B cell (primary cell): ENCODE data around the gene DVL2. TPM values are rescaled to one million over a fixed set of nuclear protein-coding genes. Genes with fewer than 3 reads are reported as not detected.

Experiments
- ATAC-seq: fragments of 200-7000 bp; cut with Tn5 transposase; one replicate; pipeline ENCODE4 v1.10.0; 2021; ENCODE audit warnings: low read depth, mild to moderate bottlenecking, moderate number of reproducible peaks, moderate library complexity
- CTCF ChIA-PET: fragments of 350-600 bp; sonication (Branson Sonifier 250); formaldehyde crosslinking; loops from one replicate; lab custom pipeline; 2021; ENCODE audit warnings: antibody characterized with exemption, inconsistent platforms; lab: Charles Lee
- POLR2A ChIA-PET: fragments of 350-600 bp; sonication (Branson Sonifier 250); formaldehyde crosslinking; loops from one replicate; lab custom pipeline; 2021; ENCODE audit warnings: antibody characterized with exemption; lab: Charles Lee
- DNase-seq: peaks from one replicate; pipeline ENCODE4 v3.0.0; 2013
- H2AFZ ChIP-seq: 2 replicates; pipeline ENCODE4 v1.6.1; 2012; ENCODE audit warnings: mild to moderate bottlenecking, low read depth, low read length; ENCODE audit not compliant: insufficient read depth, poor library complexity, severe bottlenecking
- H3K27ac ChIP-seq, 2 donors: 1 replicate in 1 of 2; 2 replicates in 1 of 2; pipeline ENCODE4 v1.5.1; 2012 to 2013; ENCODE audit warnings: low read length in 2 of 2, mild to moderate bottlenecking in 2 of 2, moderate library complexity in 1 of 2
- H3K27me3 ChIP-seq, 4 experiments: fragments of 200-600 bp in 1 of 4; sonication (generic) in 1 of 4; replicated peaks in 1 of 4; 1 replicate in 2 of 4; 2 replicates in 2 of 4; pipeline versions ENCODE4 v1.6.1 to v1.7.0; 2013 to 2016; ENCODE audit warnings: low read length in 3 of 4, mild to moderate bottlenecking in 2 of 4, mixed read lengths in 1 of 4, moderate library complexity in 1 of 4; ENCODE audit not compliant: insufficient read depth in 4 of 4, control insufficient read depth in 3 of 4; ENCODE audit errors: control extremely low read depth in 1 of 4
- H3K36me3 ChIP-seq, 2 experiments: replicated peaks in 1 of 2; 1 replicate in 1 of 2; 2 replicates in 1 of 2; pipeline versions ENCODE4 v1.6.1 to v1.7.1; 2013; ENCODE audit warnings: low read length in 1 of 2; ENCODE audit not compliant: insufficient read depth in 2 of 2, control insufficient read depth in 1 of 2; ENCODE audit errors: control extremely low read depth in 1 of 2, extremely low read depth in 1 of 2
- H3K4me1 ChIP-seq, 2 donors: fragments of 200-600 bp in 1 of 2; sonication (generic) in 1 of 2; 1 replicate in 1 of 2; 2 replicates in 1 of 2; pipeline versions ENCODE4 v1.5.1 to v1.6.1; 2013 to 2017; ENCODE audit warnings: low read length in 2 of 2; ENCODE audit not compliant: control insufficient read depth in 2 of 2, insufficient read depth in 2 of 2
- H3K4me2 ChIP-seq: replicated peaks from 2 replicates; pipeline ENCODE3; 2012; ENCODE audit warnings: mild to moderate bottlenecking, low read depth, low read length; ENCODE audit not compliant: poor library complexity, severe bottlenecking
- H3K4me3 ChIP-seq, 5 experiments: fragments of 200-600 bp in 1 of 5; sonication (generic) in 1 of 5; 1 replicate in 3 of 5; 2 replicates in 2 of 5; pipeline versions ENCODE4 v1.5.1 to v1.7.0; 2011 to 2016; ENCODE audit warnings: low read length in 4 of 5, mild to moderate bottlenecking in 4 of 5, low read depth in 2 of 5, control low read depth in 1 of 5, moderate library complexity in 1 of 5; ENCODE audit not compliant: insufficient read depth in 1 of 5; ENCODE audit errors: control extremely low read depth in 1 of 5, extremely low read depth in 1 of 5
- H3K79me2 ChIP-seq: fragments of 200-600 bp; sonication (generic); one replicate; pipeline ENCODE4 v1.6.0; 2016; ENCODE audit warnings: low read length; ENCODE audit not compliant: control insufficient read depth, insufficient read depth
- H3K9ac ChIP-seq: fragments of 200-600 bp; sonication (generic); 2 replicates; pipeline ENCODE4 v1.6.1; 2017; ENCODE audit warnings: mild to moderate bottlenecking, low read length, moderate library complexity
- H3K9me3 ChIP-seq, 3 donors: one replicate each; pipeline versions ENCODE4 v1.6.1 to v1.7.1; 2013; ENCODE audit warnings: low read length in 2 of 3; ENCODE audit not compliant: control insufficient read depth in 2 of 3, insufficient read depth in 1 of 3; ENCODE audit errors: control extremely low read depth in 1 of 3
- H4K20me1 ChIP-seq: 2 replicates; pipeline ENCODE4 v1.6.0; 2012; ENCODE audit warnings: mild to moderate bottlenecking, low read length; ENCODE audit not compliant: insufficient read depth, control insufficient read depth, poor library complexity, severe bottlenecking
- H3K27ac Mint-ChIP-seq: one replicate; pipeline ENCODE4 v1.8.0; 2021; ENCODE audit warnings: mixed read lengths
- H3K27me3 Mint-ChIP-seq: one replicate; pipeline ENCODE4 v1.8.0; 2021; ENCODE audit warnings: mixed read lengths
- H3K4me1 Mint-ChIP-seq: one replicate; pipeline ENCODE4 v1.8.0; 2021; ENCODE audit warnings: mixed read lengths
- H3K4me3 Mint-ChIP-seq: one replicate; pipeline ENCODE4 v1.8.0; 2021; ENCODE audit warnings: mixed read lengths
- H3K9me3 Mint-ChIP-seq: one replicate; pipeline ENCODE4 v1.8.0; 2022; ENCODE audit warnings: mixed read lengths; ENCODE audit not compliant: insufficient read depth
- EZH2 ChIP-seq: IDR thresholded peaks from 2 replicates; pipeline ENCODE4 v1.6.1; 2012; ENCODE audit warnings: borderline replicate concordance, low read depth, mild to moderate bottlenecking, moderate library complexity, low read length; ENCODE audit not compliant: insufficient read depth, poor library complexity, severe bottlenecking
- WGBS: methylation state at CpG from one replicate; pipeline ENCODE4 v1.1.5; 2013; ENCODE audit warnings: missing lambda C conversion rate; ENCODE audit not compliant: insufficient coverage; 5-methylcytosine and 5-hydroxymethylcytosine counted together
- intact Hi-C: fragments of 100-400 bp; cut with micrococcal nuclease; formaldehyde crosslinking; loops from one replicate; pipeline ENCODE4 v1.10.0; 2022
- polyA plus RNA-seq: library from polyadenylated mRNA; depleted of rRNA; stranded (reverse); fragments of >200 nt; gene quantifications from 2 replicates; pipeline ENCODE4 v1.2.3, GENCODE V29; 2012
- total RNA-seq, 2 donors: library from RNA; stranded (reverse); fragments of 120-200 nt in 1 of 2; gene quantifications; 1 replicate in 1 of 2; 2 replicates in 1 of 2; pipeline versions ENCODE4 v1.2.3 to v1.2.4, GENCODE V29; 2013 to 2022
- TF ChIP-seq, protein P1 (sequence below): fragments of 200-600 bp; IDR thresholded peaks from one replicate; pipeline ENCODE4 v1.8.0; 2022; ENCODE audit warnings: antibody characterized with exemption, mild to moderate bottlenecking

The DVL2 gene
- total and polyA plus RNA-seq, 2 donors (not counting 1 experiment from before 2014, with no cell fraction given) = 22.5 to 104 TPM

DNA sequence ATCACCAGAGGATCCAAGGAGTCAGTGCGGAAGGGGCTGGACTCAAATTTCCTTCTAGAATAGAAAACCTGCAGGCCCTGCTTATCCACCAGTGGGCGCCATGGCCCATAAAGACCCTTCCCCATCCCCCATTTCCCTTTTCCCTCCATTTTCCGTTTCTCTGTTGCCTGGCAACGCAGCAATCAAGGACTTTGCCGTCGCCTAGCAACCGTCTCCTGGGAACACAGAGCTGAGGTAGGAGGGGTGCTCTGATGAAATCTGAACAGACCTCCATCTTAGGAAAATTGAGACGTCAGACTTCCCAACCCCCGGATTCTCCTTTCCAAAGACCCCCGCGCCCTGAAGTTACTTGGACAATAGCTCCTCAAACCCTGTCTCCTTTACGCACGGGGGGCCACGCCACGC lies 20.4 kb downstream of the DVL2 start:
- CTCF ChIA-PET = interaction anchor here (0.6 to 2.3 kb wide), 7 partner anchors 8 to 169 kb away, joined by 3 to 7 read pairs (median 4); partner anchors contain the start of genes GABARAP and SLC16A11
- no peaks in the 10 kb centered on the region for H3K9me3 Mint-ChIP-seq

More for the DNA sequence above, 20.4 kb downstream of the DVL2 start:
- H3K4me1 Mint-ChIP-seq = peaks cover 44% of the 10 kb centered on the region
- no peaks in the 10 kb centered on the region for H4K20me1 ChIP-seq
- TF ChIP-seq EZH2 = no peak
- TF ChIP-seq, protein P1, sequence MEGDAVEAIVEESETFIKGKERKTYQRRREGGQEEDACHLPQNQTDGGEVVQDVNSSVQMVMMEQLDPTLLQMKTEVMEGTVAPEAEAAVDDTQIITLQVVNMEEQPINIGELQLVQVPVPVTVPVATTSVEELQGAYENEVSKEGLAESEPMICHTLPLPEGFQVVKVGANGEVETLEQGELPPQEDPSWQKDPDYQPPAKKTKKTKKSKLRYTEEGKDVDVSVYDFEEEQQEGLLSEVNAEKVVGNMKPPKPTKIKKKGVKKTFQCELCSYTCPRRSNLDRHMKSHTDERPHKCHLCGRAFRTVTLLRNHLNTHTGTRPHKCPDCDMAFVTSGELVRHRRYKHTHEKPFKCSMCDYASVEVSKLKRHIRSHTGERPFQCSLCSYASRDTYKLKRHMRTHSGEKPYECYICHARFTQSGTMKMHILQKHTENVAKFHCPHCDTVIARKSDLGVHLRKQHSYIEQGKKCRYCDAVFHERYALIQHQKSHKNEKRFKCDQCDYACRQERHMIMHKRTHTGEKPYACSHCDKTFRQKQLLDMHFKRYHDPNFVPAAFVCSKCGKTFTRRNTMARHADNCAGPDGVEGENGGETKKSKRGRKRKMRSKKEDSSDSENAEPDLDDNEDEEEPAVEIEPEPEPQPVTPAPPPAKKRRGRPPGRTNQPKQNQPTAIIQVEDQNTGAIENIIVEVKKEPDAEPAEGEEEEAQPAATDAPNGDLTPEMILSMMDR = peak; percentile 62
- H3K9me3 ChIP-seq = no peaks in the 10 kb centered on the region
- H3K4me3 ChIP-seq = peak overlapping the region; percentile 17 to 66 (median 48)
- peak; percentile 94 for DNase-seq
- H3K79me2 ChIP-seq = peaks cover 3% of the 10 kb centered on the region
- peaks cover 19 to 43% of the 10 kb centered on the region in 2 donors for H3K4me1 ChIP-seq
- POLR2A ChIA-PET = interaction anchor here (0.6 to 9.1 kb wide), 4 partner anchors 24 to 116 kb away, joined by 3 to 157 read pairs (median 3); partner anchors contain the start of genes DVL2, GABARAP and PHF23
- H3K27me3 Mint-ChIP-seq = peaks cover 5% of the 10 kb centered on the region
- intact Hi-C loops = loop anchor here (1.0 to 2.0 kb wide), 8 partner anchors 9 to 473 kb away; partner anchors contain the start of genes DVL2, EIF5A, ELP5 and PHF23
- H3K9ac ChIP-seq = peak overlapping the region; percentile 66
- H3K36me3 ChIP-seq = no peaks in the 10 kb centered on the region
- H3K27ac ChIP-seq = peak overlapping the region; percentile 77 to 90
- H3K4me3 Mint-ChIP-seq = peak overlapping the region; percentile 97
- peaks cover 0 to 4% (median 0%) of the 10 kb centered on the region in 4 experiments for H3K27me3 ChIP-seq
- peak overlapping the region; percentile 53 for H2AFZ ChIP-seq
- WGBS = 10% methylated on average over 10 of the region's 15 CpGs
- H3K4me2 ChIP-seq = peak overlapping the region; percentile 86
- ATAC-seq = peak; percentile 1
- peak overlapping the region; percentile 99 for H3K27ac Mint-ChIP-seq
